B cell (primary cell): Measurements from ENCODE around the gene FMNL3. TPM values are rescaled to one million over a fixed set of nuclear protein-coding genes. Genes with fewer than 3 reads are reported as not detected.

Experiments used
- ATAC-seq: fragments of 200-7000 bp; cut with Tn5 transposase; one replicate; pipeline ENCODE4 v1.10.0; 2021; ENCODE audit warnings: low read depth, mild to moderate bottlenecking, moderate number of reproducible peaks, moderate library complexity
- CTCF ChIA-PET: fragments of 350-600 bp; sonication (Branson Sonifier 250); formaldehyde crosslinking; loops from one replicate; lab custom pipeline; 2021; ENCODE audit warnings: antibody characterized with exemption, inconsistent platforms; lab: Charles Lee
- POLR2A ChIA-PET: fragments of 350-600 bp; sonication (Branson Sonifier 250); formaldehyde crosslinking; loops from one replicate; lab custom pipeline; 2021; ENCODE audit warnings: antibody characterized with exemption; lab: Charles Lee
- DNase-seq: peaks from one replicate; pipeline ENCODE4 v3.0.0; 2013
- H2AFZ ChIP-seq: 2 replicates; pipeline ENCODE4 v1.6.1; 2012; ENCODE audit warnings: mild to moderate bottlenecking, low read depth, low read length; ENCODE audit not compliant: insufficient read depth, poor library complexity, severe bottlenecking
- H3K27ac ChIP-seq, 2 donors: 1 replicate in 1 of 2; 2 replicates in 1 of 2; pipeline ENCODE4 v1.5.1; 2012 to 2013; ENCODE audit warnings: low read length in 2 of 2, mild to moderate bottlenecking in 2 of 2, moderate library complexity in 1 of 2
- H3K27me3 ChIP-seq, 4 experiments: fragments of 200-600 bp in 1 of 4; sonication (generic) in 1 of 4; replicated peaks in 1 of 4; 1 replicate in 2 of 4; 2 replicates in 2 of 4; pipeline versions ENCODE4 v1.6.1 to v1.7.0; 2013 to 2016; ENCODE audit warnings: low read length in 3 of 4, mild to moderate bottlenecking in 2 of 4, mixed read lengths in 1 of 4, moderate library complexity in 1 of 4; ENCODE audit not compliant: insufficient read depth in 4 of 4, control insufficient read depth in 3 of 4; ENCODE audit errors: control extremely low read depth in 1 of 4
- H3K36me3 ChIP-seq, 2 experiments: replicated peaks in 1 of 2; 1 replicate in 1 of 2; 2 replicates in 1 of 2; pipeline versions ENCODE4 v1.6.1 to v1.7.1; 2013; ENCODE audit warnings: low read length in 1 of 2; ENCODE audit not compliant: insufficient read depth in 2 of 2, control insufficient read depth in 1 of 2; ENCODE audit errors: control extremely low read depth in 1 of 2, extremely low read depth in 1 of 2
- H3K4me1 ChIP-seq, 2 donors: fragments of 200-600 bp in 1 of 2; sonication (generic) in 1 of 2; 1 replicate in 1 of 2; 2 replicates in 1 of 2; pipeline versions ENCODE4 v1.5.1 to v1.6.1; 2013 to 2017; ENCODE audit warnings: low read length in 2 of 2; ENCODE audit not compliant: control insufficient read depth in 2 of 2, insufficient read depth in 2 of 2
- H3K4me2 ChIP-seq: replicated peaks from 2 replicates; pipeline ENCODE3; 2012; ENCODE audit warnings: mild to moderate bottlenecking, low read depth, low read length; ENCODE audit not compliant: poor library complexity, severe bottlenecking
- H3K4me3 ChIP-seq, 5 experiments: fragments of 200-600 bp in 1 of 5; sonication (generic) in 1 of 5; 1 replicate in 3 of 5; 2 replicates in 2 of 5; pipeline versions ENCODE4 v1.5.1 to v1.7.0; 2011 to 2016; ENCODE audit warnings: low read length in 4 of 5, mild to moderate bottlenecking in 4 of 5, low read depth in 2 of 5, control low read depth in 1 of 5, moderate library complexity in 1 of 5; ENCODE audit not compliant: insufficient read depth in 1 of 5; ENCODE audit errors: control extremely low read depth in 1 of 5, extremely low read depth in 1 of 5
- H3K79me2 ChIP-seq: fragments of 200-600 bp; sonication (generic); one replicate; pipeline ENCODE4 v1.6.0; 2016; ENCODE audit warnings: low read length; ENCODE audit not compliant: control insufficient read depth, insufficient read depth
- H3K9ac ChIP-seq: fragments of 200-600 bp; sonication (generic); 2 replicates; pipeline ENCODE4 v1.6.1; 2017; ENCODE audit warnings: mild to moderate bottlenecking, low read length, moderate library complexity
- H3K9me3 ChIP-seq, 3 donors: one replicate each; pipeline versions ENCODE4 v1.6.1 to v1.7.1; 2013; ENCODE audit warnings: low read length in 2 of 3; ENCODE audit not compliant: control insufficient read depth in 2 of 3, insufficient read depth in 1 of 3; ENCODE audit errors: control extremely low read depth in 1 of 3
- H4K20me1 ChIP-seq: 2 replicates; pipeline ENCODE4 v1.6.0; 2012; ENCODE audit warnings: mild to moderate bottlenecking, low read length; ENCODE audit not compliant: insufficient read depth, control insufficient read depth, poor library complexity, severe bottlenecking
- H3K27ac Mint-ChIP-seq: one replicate; pipeline ENCODE4 v1.8.0; 2021; ENCODE audit warnings: mixed read lengths
- H3K27me3 Mint-ChIP-seq: one replicate; pipeline ENCODE4 v1.8.0; 2021; ENCODE audit warnings: mixed read lengths
- H3K4me1 Mint-ChIP-seq: one replicate; pipeline ENCODE4 v1.8.0; 2021; ENCODE audit warnings: mixed read lengths
- H3K4me3 Mint-ChIP-seq: one replicate; pipeline ENCODE4 v1.8.0; 2021; ENCODE audit warnings: mixed read lengths
- H3K9me3 Mint-ChIP-seq: one replicate; pipeline ENCODE4 v1.8.0; 2022; ENCODE audit warnings: mixed read lengths; ENCODE audit not compliant: insufficient read depth
- CTCF ChIP-seq: fragments of 200-600 bp; IDR thresholded peaks from one replicate; pipeline ENCODE4 v1.8.0; 2022; ENCODE audit warnings: antibody characterized with exemption, mild to moderate bottlenecking
- EZH2 ChIP-seq: IDR thresholded peaks from 2 replicates; pipeline ENCODE4 v1.6.1; 2012; ENCODE audit warnings: borderline replicate concordance, low read depth, mild to moderate bottlenecking, moderate library complexity, low read length; ENCODE audit not compliant: insufficient read depth, poor library complexity, severe bottlenecking
- WGBS: methylation state at CpG from one replicate; pipeline ENCODE4 v1.1.5; 2013; ENCODE audit warnings: missing lambda C conversion rate; ENCODE audit not compliant: insufficient coverage; 5-methylcytosine and 5-hydroxymethylcytosine counted together
- intact Hi-C: fragments of 100-400 bp; cut with micrococcal nuclease; formaldehyde crosslinking; loops from one replicate; pipeline ENCODE4 v1.10.0; 2022
- polyA plus RNA-seq: library from polyadenylated mRNA; depleted of rRNA; stranded (reverse); fragments of >200 nt; gene quantifications from 2 replicates; pipeline ENCODE4 v1.2.3, GENCODE V29; 2012
- total RNA-seq, 2 donors: library from RNA; stranded (reverse); fragments of 120-200 nt in 1 of 2; gene quantifications; 1 replicate in 1 of 2; 2 replicates in 1 of 2; pipeline versions ENCODE4 v1.2.3 to v1.2.4, GENCODE V29; 2013 to 2022

The FMNL3 gene
- total and polyA plus RNA-seq, 2 donors (not counting 1 experiment from before 2014, with no cell fraction given): 19.3 to 69.9 TPM

- no peak for DNase-seq
- no peaks in the 10 kb centered on the region for H3K36me3 ChIP-seq
- H3K9me3 ChIP-seq: no peaks in the 10 kb centered on the region
- no peak overlapping the region for H2AFZ ChIP-seq
- H3K9ac ChIP-seq: no peak overlapping the region
- ATAC-seq: no peak
- Mint-ChIP-seq H3K27me3 (no peaks in the 10 kb centered on the region), H3K4me3 (no peak overlapping the region), H3K4me1 (peaks cover 11% of the 10 kb centered on the region), H3K9me3 (no peaks in the 10 kb centered on the region), H3K27ac (no peak overlapping the region)
- H3K4me1 ChIP-seq: peaks cover 8 to 11% of the 10 kb centered on the region in 2 donors
- whole genome bisulfite sequencing: 100% methylated on average over 6 of the region's 9 CpGs
- H4K20me1 ChIP-seq: no peaks in the 10 kb centered on the region
- CTCF ChIA-PET: interaction anchor here (1.0 to 8.5 kb wide), 2 partner anchors 8 to 38 kb away, joined by 4 to 61 read pairs; partner anchors contain the start of gene PRPF40B
- no peak overlapping the region for H3K4me2 ChIP-seq
- intact Hi-C loops: no loop called here
- H3K79me2 ChIP-seq: no peaks in the 10 kb centered on the region
- no peak overlapping the region for H3K27ac ChIP-seq
- no peaks in the 10 kb centered on the region for H3K27me3 ChIP-seq
- no peak for TF ChIP-seq EZH2
- no peak for TF ChIP-seq CTCF
- no peak overlapping the region for H3K4me3 ChIP-seq
- POLR2A ChIA-PET: no interaction called here
Observed at GRCh38 chr12:49632401-49632800, 74.8 kb downstream of the FMNL3 start.

- Histone ChIP-seq H3K9ac (no peak overlapping the region), H3K4me2 (no peak overlapping the region), H3K4me3 (no peak overlapping the region), H2AFZ (no peak overlapping the region), H3K27ac (no peak overlapping the region), H4K20me1 (no peaks in the 10 kb centered on the region), H3K79me2 (no peaks in the 10 kb centered on the region), H3K4me1 (peaks cover 0 to 2% of the 10 kb centered on the region in 2 donors), H3K9me3 (no peaks in the 10 kb centered on the region), H3K36me3 (no peaks in the 10 kb centered on the region), H3K27me3 (no peaks in the 10 kb centered on the region)
- TF ChIP-seq CTCF (no peak), EZH2 (no peak)
- DNase-seq: no peak
- POLR2A ChIA-PET: interaction anchor here (0.6 to 0.7 kb wide), 2 partner anchors 23 to 32 kb away, joined by 5 to 11 read pairs; no protein-coding TSS in a partner anchor
- WGBS: 100% methylated on average over 3 of the region's 6 CpGs
- no peaks in the 10 kb centered on the region for H3K27me3 Mint-ChIP-seq
- intact Hi-C loops: no loop called here
- H3K9me3 Mint-ChIP-seq: no peaks in the 10 kb centered on the region
- H3K4me1 Mint-ChIP-seq: peaks cover under 1% of the 10 kb centered on the region
- no peak overlapping the region for H3K4me3 Mint-ChIP-seq
- CTCF ChIA-PET: interaction anchor here (1.0 to 1.2 kb wide), 2 partner anchors 12 to 39 kb away, joined by 3 to 4 read pairs; no protein-coding TSS in a partner anchor
- no peak for ATAC-seq
- H3K27ac Mint-ChIP-seq: no peak overlapping the region
Observed at GRCh38 chr12:49631336-49631907, 75.8 kb downstream of the FMNL3 start.
